ENCODE results near the gene DPRX. TPM values are rescaled to one million over a fixed set of nuclear protein-coding genes. Genes with fewer than 3 reads are reported as not detected.

DPRX gene
- not detected for total RNA-seq
- not detected for polyA plus RNA-seq (ENCODE audit: insufficient read depth, low read depth, low replicate concordance)
- long read RNA-seq, donor 1: 0 reads
- long read RNA-seq, donor 2: 0 reads
- long read RNA-seq, donor 3: 0 reads
- long read RNA-seq, donor 4: 0 reads
- long read RNA-seq, donor 5: 0 reads
- long read RNA-seq, donor 6: 0 reads
- long read RNA-seq, donor 7: 0 reads
- long read RNA-seq, donor 8: 0 reads
- long read RNA-seq, donor 9: 0 reads
- long read RNA-seq, donor 10: 0 reads

GRCh38 chr19:53631949-53632407 lies at the start of gene DPRX:
DPRX (plus strand) TSS chr19:53631999; CDS start chr19:53632107, 108 bp downstream.
- Histone ChIP-seq H3K4me3 (ENCODE audit: low read length in 3 of 3) (no peak within 1 kb of the TSS), H3K27me3 (ENCODE audit: control insufficient read depth, insufficient read depth, low read length) (no peaks in the 10 kb centered on the region), H3K9me3 (ENCODE audit: control insufficient read depth in 2 of 3, insufficient read depth in 1 of 3, low read length in 3 of 3) (peaks cover 0 to 2% (median 0%) of the 10 kb centered on the region in 3 donors), H3K27ac (ENCODE audit: low read depth in 2 of 2, low read length in 2 of 2) (no peak within 1 kb of the TSS), H3K9ac (ENCODE audit: low read length in 3 of 3) (no peak within 1 kb of the TSS), H3K4me1 (ENCODE audit: control insufficient read depth in 2 of 3, insufficient read depth in 2 of 3, low read depth in 1 of 3, low read length in 3 of 3) (no peaks in the 10 kb centered on the region), H3K36me3 (ENCODE audit: control insufficient read depth in 2 of 3, insufficient read depth in 3 of 3, low read length in 3 of 3) (no peaks in the 10 kb centered on the region)
- TF ChIP-seq CTCF (IDR thresholded peaks at IDR 0.05; ENCODE audit: borderline replicate concordance, extremely low read depth, insufficient read depth): no peak
- no peak for FAIRE-seq
- intact Hi-C loops (cut with DNase I): no loop called here
- DNase-seq: no peak

GRCh38 chr19:53583181-53583580 lies 48.6 kb upstream of the DPRX start:
- no peaks in the 10 kb centered on the region for H3K27me3 ChIP-seq (ENCODE audit: control insufficient read depth, insufficient read depth, low read length)
- intact Hi-C loops (cut with DNase I): no loop called here
- FAIRE-seq (no peak), DNase-seq (no peak)
- H3K4me1 ChIP-seq (ENCODE audit: control insufficient read depth in 2 of 3, insufficient read depth in 2 of 3, low read depth in 1 of 3, low read length in 3 of 3): no peaks in the 10 kb centered on the region
- no peak overlapping the region for H3K9ac ChIP-seq (ENCODE audit: low read length in 3 of 3)
- H3K9me3 ChIP-seq (ENCODE audit: control insufficient read depth in 2 of 3, insufficient read depth in 1 of 3, low read length in 3 of 3): peaks cover 0 to 8% (median 0%) of the 10 kb centered on the region in 3 donors
- H3K4me3 ChIP-seq (ENCODE audit: low read length in 3 of 3): no peak overlapping the region
- no peak for TF ChIP-seq CTCF (IDR thresholded peaks at IDR 0.05; ENCODE audit: borderline replicate concordance, extremely low read depth, insufficient read depth)
- peaks cover 0 to 1% (median 0%) of the 10 kb centered on the region in 3 donors for H3K36me3 ChIP-seq (ENCODE audit: control insufficient read depth in 2 of 3, insufficient read depth in 3 of 3, low read length in 3 of 3)
- H3K27ac ChIP-seq (ENCODE audit: low read depth in 2 of 2, low read length in 2 of 2): no peak overlapping the region

DNA sequence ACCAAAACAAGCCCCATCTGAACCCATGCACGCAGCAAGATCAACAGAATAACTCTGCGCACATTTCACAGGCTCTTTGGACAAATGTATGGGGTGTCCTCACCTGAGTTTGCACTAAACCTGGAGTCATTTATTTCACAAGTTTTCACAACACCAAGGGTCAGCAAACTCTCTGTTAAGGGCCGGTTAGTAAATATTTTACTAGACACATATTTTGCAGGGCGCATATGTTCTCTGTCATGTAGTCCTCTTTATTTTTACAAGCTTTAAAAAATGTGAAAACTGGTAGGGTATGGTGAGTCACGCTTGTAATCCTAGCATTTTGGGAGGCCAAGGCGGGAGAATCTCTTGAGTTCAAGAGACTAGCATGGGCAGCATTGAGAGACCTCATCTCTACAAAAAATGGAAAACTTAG lies 45.5 kb upstream of the DPRX start:
- Histone ChIP-seq H3K9me3 (ENCODE audit: control insufficient read depth in 2 of 3, insufficient read depth in 1 of 3, low read length in 3 of 3) (peaks cover 0 to 5% (median 0%) of the 10 kb centered on the region in 3 donors), H3K9ac (ENCODE audit: low read length in 3 of 3) (no peak overlapping the region), H3K27me3 (ENCODE audit: control insufficient read depth, insufficient read depth, low read length) (no peaks in the 10 kb centered on the region), H3K36me3 (ENCODE audit: control insufficient read depth in 2 of 3, insufficient read depth in 3 of 3, low read length in 3 of 3) (no peaks in the 10 kb centered on the region), H3K4me3 (ENCODE audit: low read length in 3 of 3) (no peak overlapping the region), H3K4me1 (ENCODE audit: control insufficient read depth in 2 of 3, insufficient read depth in 2 of 3, low read depth in 1 of 3, low read length in 3 of 3) (no peaks in the 10 kb centered on the region), H3K27ac (ENCODE audit: low read depth in 2 of 2, low read length in 2 of 2) (no peak overlapping the region)
- intact Hi-C loops (cut with DNase I): no loop called here
- DNase-seq (no peak), FAIRE-seq (no peak)
- TF ChIP-seq CTCF (IDR thresholded peaks at IDR 0.05; ENCODE audit: borderline replicate concordance, extremely low read depth, insufficient read depth): no peak

Data from kidney (tissue), 22 donors.